ENCODE data around the gene CLIC4.
"Not testable (repeated sequence)": the region's sequence is repeated elsewhere in the genome, so short reads cannot be mapped to it uniquely, and the experiment has no call there.

CLIC4 gene

DNA sequence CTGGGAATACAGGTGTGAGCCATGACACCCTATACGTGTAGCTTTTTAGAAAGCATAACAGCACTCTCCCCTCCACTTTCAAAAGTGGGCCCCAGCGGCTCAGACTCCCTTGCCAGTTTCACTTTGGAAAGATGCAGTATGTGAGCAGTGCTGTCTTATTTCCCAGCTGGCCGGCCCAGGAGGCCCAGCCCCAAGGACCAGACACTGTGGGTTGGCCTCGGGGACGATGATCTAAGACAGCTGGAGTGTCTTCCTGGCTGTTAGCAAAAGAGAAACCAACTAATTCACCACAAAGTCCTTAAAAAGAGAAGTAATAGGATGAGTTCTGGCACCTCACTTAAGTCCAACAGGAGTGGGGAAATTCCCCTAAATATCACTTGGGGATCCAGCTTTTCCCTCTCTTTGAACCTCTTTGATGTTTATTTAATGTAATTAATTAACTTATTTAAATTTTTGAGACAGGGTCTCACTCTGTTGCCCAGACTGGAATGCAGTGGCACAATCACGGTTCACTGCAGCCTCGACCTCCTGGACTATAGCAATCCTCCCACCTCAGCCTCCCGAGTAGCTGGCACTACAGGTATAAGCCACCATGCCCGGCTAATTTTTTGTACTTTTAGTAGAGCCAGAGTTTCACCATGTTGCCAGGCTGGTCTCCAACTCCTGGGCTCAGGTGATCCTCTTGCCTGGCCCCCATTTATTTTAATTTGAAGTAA is 17.6 kb upstream of the CLIC4 start:
- in situ Hi-C loops (cut with HindIII; ENCODE audit: low sequenced_read_pairs), result no loop called here
- no peak for DNase-seq (ENCODE audit: low read depth)
- TF ChIP-seq, protein P1, sequence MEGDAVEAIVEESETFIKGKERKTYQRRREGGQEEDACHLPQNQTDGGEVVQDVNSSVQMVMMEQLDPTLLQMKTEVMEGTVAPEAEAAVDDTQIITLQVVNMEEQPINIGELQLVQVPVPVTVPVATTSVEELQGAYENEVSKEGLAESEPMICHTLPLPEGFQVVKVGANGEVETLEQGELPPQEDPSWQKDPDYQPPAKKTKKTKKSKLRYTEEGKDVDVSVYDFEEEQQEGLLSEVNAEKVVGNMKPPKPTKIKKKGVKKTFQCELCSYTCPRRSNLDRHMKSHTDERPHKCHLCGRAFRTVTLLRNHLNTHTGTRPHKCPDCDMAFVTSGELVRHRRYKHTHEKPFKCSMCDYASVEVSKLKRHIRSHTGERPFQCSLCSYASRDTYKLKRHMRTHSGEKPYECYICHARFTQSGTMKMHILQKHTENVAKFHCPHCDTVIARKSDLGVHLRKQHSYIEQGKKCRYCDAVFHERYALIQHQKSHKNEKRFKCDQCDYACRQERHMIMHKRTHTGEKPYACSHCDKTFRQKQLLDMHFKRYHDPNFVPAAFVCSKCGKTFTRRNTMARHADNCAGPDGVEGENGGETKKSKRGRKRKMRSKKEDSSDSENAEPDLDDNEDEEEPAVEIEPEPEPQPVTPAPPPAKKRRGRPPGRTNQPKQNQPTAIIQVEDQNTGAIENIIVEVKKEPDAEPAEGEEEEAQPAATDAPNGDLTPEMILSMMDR (IDR thresholded peaks at IDR 0.05; ENCODE audit: low read depth, low read length, missing control alignments), result no peak
- no peak overlapping the region for H3K4me3 ChIP-seq (ENCODE audit: low read depth, low read length)

DNA sequence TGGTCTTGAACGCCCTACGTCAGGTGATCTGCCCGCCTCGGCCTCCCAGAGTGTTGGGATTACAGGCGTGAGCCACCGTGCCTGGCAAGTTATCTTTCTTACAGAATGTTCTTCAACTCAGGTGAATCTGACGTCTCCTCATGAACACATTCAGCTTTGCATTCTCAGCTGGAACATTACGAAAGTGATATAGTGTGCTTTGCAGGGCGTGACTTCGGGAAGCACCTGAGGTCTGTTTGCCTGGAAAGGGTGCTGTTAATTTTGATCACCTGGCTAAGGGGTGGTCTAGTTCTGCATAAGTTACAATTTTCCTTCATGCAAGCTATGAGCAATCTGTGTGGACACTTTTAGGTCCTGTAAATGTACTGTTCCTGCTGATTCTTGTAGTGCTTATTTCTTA is 16.3 kb upstream of the CLIC4 start:
- DNase-seq (ENCODE audit: low read depth), result no peak
- in situ Hi-C loops (cut with HindIII; ENCODE audit: low sequenced_read_pairs), result no loop called here
- TF ChIP-seq, protein P1 (IDR thresholded peaks at IDR 0.05; ENCODE audit: low read depth, low read length, missing control alignments), result no peak
- no peak overlapping the region for H3K4me3 ChIP-seq (ENCODE audit: low read depth, low read length)

GRCh38 chr1:24732186-24732885 is 12.9 kb upstream of the CLIC4 start:
- in situ Hi-C loops (cut with HindIII; ENCODE audit: low sequenced_read_pairs), result loop anchor here (5.0 kb wide), 1 partner anchor 35 kb away; no protein-coding TSS in a partner anchor
- DNase-seq (ENCODE audit: low read depth), result no peak
- no peak overlapping the region for H3K4me3 ChIP-seq (ENCODE audit: low read depth, low read length)
- TF ChIP-seq, protein P1 (IDR thresholded peaks at IDR 0.05; ENCODE audit: low read depth, low read length, missing control alignments), result no peak

DNA sequence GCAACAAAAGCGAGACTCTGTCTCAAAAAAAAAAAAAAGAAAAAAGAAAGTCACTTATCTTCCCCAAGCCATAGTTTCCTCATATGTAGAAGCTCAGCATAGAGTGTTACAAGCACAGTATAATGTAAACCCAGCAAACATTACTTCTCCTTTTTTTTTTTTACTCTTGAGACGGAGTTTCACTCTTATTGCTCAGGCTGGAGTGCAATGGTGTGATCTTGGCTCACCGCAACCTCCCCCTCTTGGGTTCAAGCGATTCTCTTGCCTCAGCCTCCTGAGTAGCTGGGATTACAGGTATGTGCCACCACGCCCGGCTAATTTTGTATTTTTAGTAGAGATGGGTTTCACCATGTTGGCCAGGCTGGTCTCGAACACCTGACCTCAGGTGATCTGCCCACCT is 11.9 kb upstream of the CLIC4 start:
- in situ Hi-C loops (cut with HindIII; ENCODE audit: low sequenced_read_pairs), result loop anchor here (5.0 kb wide), 1 partner anchor 34 kb away; no protein-coding TSS in a partner anchor
- not testable (repeated sequence) for DNase-seq (ENCODE audit: low read depth)

GRCh38 chr1:24735156-24735508 is 10.1 kb upstream of the CLIC4 start:
- in situ Hi-C loops (cut with HindIII; ENCODE audit: low sequenced_read_pairs), result no loop called here
- no peak overlapping the region for H3K4me3 ChIP-seq (ENCODE audit: low read depth, low read length)
- TF ChIP-seq, protein P1 (IDR thresholded peaks at IDR 0.05; ENCODE audit: low read depth, low read length, missing control alignments), result no peak
- DNase-seq (ENCODE audit: low read depth), result no peak

More for the DNA sequence above, 11.9 kb upstream of the CLIC4 start:
- H3K4me3 ChIP-seq (ENCODE audit: low read depth, low read length), result not testable (repeated sequence)

DNA sequence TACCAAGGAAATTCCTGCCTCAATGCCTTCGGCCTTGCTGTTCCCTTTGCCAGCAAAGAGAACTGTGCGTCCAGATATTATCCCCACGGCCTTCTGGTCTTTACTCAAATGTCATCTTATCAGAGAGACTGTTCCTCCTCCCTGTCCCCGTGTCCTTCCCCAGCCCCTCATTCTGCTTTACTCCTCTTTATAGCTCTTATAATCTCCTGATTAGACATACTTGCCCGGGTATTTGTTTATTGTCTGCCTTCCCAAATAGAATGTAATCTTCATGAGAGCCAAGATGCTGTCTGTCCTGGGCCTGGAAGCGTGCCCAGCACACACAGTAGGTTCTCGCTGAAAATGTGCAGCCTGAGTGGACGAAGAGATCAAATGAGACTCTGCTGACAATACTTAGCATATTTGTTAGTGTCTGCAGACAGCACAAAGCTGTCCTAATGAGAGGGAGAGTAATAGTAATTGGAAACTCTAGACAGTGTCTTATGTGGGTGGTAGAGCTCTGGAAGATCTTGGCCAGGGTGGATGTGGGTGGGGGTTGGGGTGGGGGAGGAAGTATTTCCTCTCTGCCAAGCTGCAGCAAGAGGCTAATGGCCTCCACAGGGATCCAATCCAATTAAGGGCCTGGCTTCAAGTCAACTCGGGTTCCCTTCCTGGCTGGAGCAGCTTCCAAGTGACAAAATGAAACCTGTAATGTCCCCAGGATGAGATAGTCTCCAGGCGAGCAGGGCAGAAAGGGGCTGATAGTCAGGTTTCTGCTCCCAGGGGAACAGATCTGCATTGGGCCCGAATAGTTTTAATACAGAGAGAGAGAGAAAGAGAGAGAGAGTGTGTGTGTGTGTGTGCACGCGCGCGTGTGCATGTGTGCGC is 9.5 kb upstream of the CLIC4 start:
- H3K4me3 ChIP-seq (ENCODE audit: low read depth, low read length), result no peak overlapping the region
- DNase-seq (ENCODE audit: low read depth), result no peak
- TF ChIP-seq, protein P1 (IDR thresholded peaks at IDR 0.05; ENCODE audit: low read depth, low read length, missing control alignments), result no peak
- in situ Hi-C loops (cut with HindIII; ENCODE audit: low sequenced_read_pairs), result no loop called here

Measured in astrocyte of the cerebellum (primary cell).